Measurements from ENCODE around the gene GDF9. TPM values are rescaled to one million over a fixed set of nuclear protein-coding genes. Genes with fewer than 3 reads are reported as not detected.

Gene GDF9
- total RNA-seq, 2 donors from 2014 or later: 0.26 to 0.33 TPM

GRCh38 chr5:132886064-132886823, 20.0 kb upstream of the GDF9 start:
- Histone ChIP-seq H3K4me1 (peaks cover 6% of the 10 kb centered on the region), H3K27me3 (no peaks in the 10 kb centered on the region), H3K9me3 (no peaks in the 10 kb centered on the region), H3K4me3 (no peak overlapping the region), H3K36me3 (replicated peaks in 1 of 2; ENCODE audit: insufficient read depth in 1 of 2, low read depth in 2 of 2) (peaks cover 0 to 41% of the 10 kb centered on the region in 2 donors), H3K27ac (no peak overlapping the region)
- TF ChIP-seq CTCF (IDR thresholded peaks at IDR 0.05) (no peak), POLR2A (IDR thresholded peaks at IDR 0.05) (no peak)
- ATAC-seq: no peak
- DNase-seq: no peak
- WGBS, 2 donors: 87 to 89% methylated on average over 11 of the region's 11 CpGs
- intact Hi-C loops (cut with DNase I): loop anchor here (5.0 kb wide), 1 partner anchor 59 kb away; no protein-coding TSS in a partner anchor

GRCh38 chr5:132884548-132884947, 18.3 kb upstream of the GDF9 start:
- ATAC-seq (no peak), DNase-seq (no peak)
- H3K9me3 ChIP-seq: no peaks in the 10 kb centered on the region
- H3K4me1 ChIP-seq: peaks cover 6% of the 10 kb centered on the region
- TF ChIP-seq CTCF (IDR thresholded peaks at IDR 0.05) (no peak), POLR2A (IDR thresholded peaks at IDR 0.05) (no peak)
- no peaks in the 10 kb centered on the region for H3K27me3 ChIP-seq
- H3K36me3 ChIP-seq (replicated peaks in 1 of 2; ENCODE audit: insufficient read depth in 1 of 2, low read depth in 2 of 2): peaks cover 0 to 51% of the 10 kb centered on the region in 2 donors
- peak overlapping the region in 2 of 4 donors; percentile 43 to 46 for H3K27ac ChIP-seq
- 32 to 42% methylated on average over 2 of the region's 2 CpGs for WGBS, 2 donors
- intact Hi-C loops (cut with DNase I): no loop called here
- no peak overlapping the region for H3K4me3 ChIP-seq

- DNase-seq (peak; percentile 57 to 80 (median 70)), ATAC-seq (peak; percentile 97)
- Histone ChIP-seq H3K9me3 (no peaks in the 10 kb centered on the region), H3K4me3 (no peak overlapping the region), H3K27me3 (no peaks in the 10 kb centered on the region), H3K4me1 (peaks cover 6% of the 10 kb centered on the region), H3K36me3 (replicated peaks in 1 of 2; ENCODE audit: insufficient read depth in 1 of 2, low read depth in 2 of 2) (peaks cover 0 to 40% of the 10 kb centered on the region in 2 donors), H3K27ac (peak overlapping the region in 1 of 4 donors; percentile 41)
- WGBS, 2 donors: 14 to 15% methylated on average over 2 of the region's 2 CpGs
- intact Hi-C loops (cut with DNase I): no loop called here
- TF ChIP-seq CTCF (IDR thresholded peaks at IDR 0.05): peak; percentile 19 to 80 (median 73)
- no peak for TF ChIP-seq POLR2A (IDR thresholded peaks at IDR 0.05)
Observed at GRCh38 chr5:132883261-132883834, 17.1 kb upstream of the GDF9 start.

GRCh38 chr5:132877938-132878337, 11.7 kb upstream of the GDF9 start:
- Histone ChIP-seq H3K9me3 (no peaks in the 10 kb centered on the region), H3K27ac (peak overlapping the region in 1 of 4 donors; percentile 28), H3K27me3 (no peaks in the 10 kb centered on the region), H3K36me3 (replicated peaks in 1 of 2; ENCODE audit: insufficient read depth in 1 of 2, low read depth in 2 of 2) (peaks cover 0 to 14% of the 10 kb centered on the region in 2 donors), H3K4me1 (peaks cover 23% of the 10 kb centered on the region), H3K4me3 (no peak overlapping the region)
- ATAC-seq (no peak), DNase-seq (peak in 2 of 4 donors; percentile 9 to 19)
- TF ChIP-seq CTCF (IDR thresholded peaks at IDR 0.05): no peak
- intact Hi-C loops (cut with DNase I): no loop called here
- WGBS, 2 donors: 60 to 65% methylated on average over 3 of the region's 3 CpGs
